HepG2 (cell line): ENCODE results near the gene CMTM2. TPM values are rescaled to one million over a fixed set of nuclear protein-coding genes. Genes with fewer than 3 reads are reported as not detected.

Source experiments
- CHCHD3 ChIP-seq: sonication (generic); formaldehyde crosslinking; IDR thresholded peaks from 2 replicates; pipeline ENCODE4 v1.8.0; 2022; ENCODE audit warnings: mild to moderate bottlenecking, missing genetic modification reagents, moderate library complexity
- GABPB1 ChIP-seq: IDR thresholded peaks from 2 replicates; pipeline ENCODE4 v1.6.1; 2016; ENCODE audit warnings: mild to moderate bottlenecking, missing genetic modification reagents, moderate library complexity, missing compliant biosample characterization
- GFI1 ChIP-seq: sonication (generic); formaldehyde crosslinking; IDR thresholded peaks from 2 replicates; pipeline ENCODE4 v1.5.0; 2020; ENCODE audit warnings: missing genetic modification reagents, mild to moderate bottlenecking, borderline replicate concordance
- GTF3A ChIP-seq: sonication (generic); formaldehyde crosslinking; conservative IDR thresholded peaks from 2 replicates; pipeline ENCODE4 v1.4.0; 2020; ENCODE audit warnings: mild to moderate bottlenecking, missing genetic modification reagents
- KDM1A ChIP-seq: IDR thresholded peaks from 2 replicates; pipeline ENCODE4 v1.6.1; 2016; ENCODE audit warnings: missing compliant biosample characterization
- KMT2B ChIP-seq: IDR thresholded peaks from 2 replicates; pipeline ENCODE4 v1.6.1; 2016; ENCODE audit warnings: missing genetic modification reagents, missing compliant biosample characterization
- MAFG ChIP-seq: sonication (generic); formaldehyde crosslinking; IDR thresholded peaks from 2 replicates; pipeline ENCODE4 v1.5.1; 2020; ENCODE audit warnings: mild to moderate bottlenecking, missing genetic modification reagents
- MAFK ChIP-seq, 2 experiments: IDR thresholded peaks in 1 of 2; conservative IDR thresholded peaks in 1 of 2; 2 replicates each; pipeline ENCODE4 v1.6.1; 2011; ENCODE audit warnings: improper control_type of control experiment in 2 of 2, low read length in 2 of 2
- MXD1 ChIP-seq: sonication (generic); formaldehyde crosslinking; IDR thresholded peaks from 2 replicates; pipeline ENCODE4 v1.4.0; 2020; ENCODE audit warnings: mild to moderate bottlenecking, missing genetic modification reagents
- SNRNP70 ChIP-seq: fragments of 200-400 bp; formaldehyde crosslinking; IDR thresholded peaks from 2 replicates; pipeline ENCODE4 v1.6.1; 2017; ENCODE audit warnings: mild to moderate bottlenecking, low read depth, low read length, moderate library complexity
- SOX5 ChIP-seq: IDR thresholded peaks from 2 replicates; pipeline ENCODE4 v1.6.1; 2016; ENCODE audit warnings: borderline replicate concordance
- ZMYM4 ChIP-seq: sonication (generic); formaldehyde crosslinking; IDR thresholded peaks from 2 replicates; pipeline ENCODE4 v1.8.1; 2023; ENCODE audit warnings: mild to moderate bottlenecking, missing genetic modification reagents
- ZNF17 ChIP-seq: sonication (generic); formaldehyde crosslinking; IDR thresholded peaks from 2 replicates; pipeline ENCODE4 v1.5.0; 2020; ENCODE audit warnings: mild to moderate bottlenecking, missing genetic modification reagents
- ZNF367 ChIP-seq: sonication (generic); formaldehyde crosslinking; IDR thresholded peaks from 2 replicates; pipeline ENCODE4 v1.4.0; 2020; ENCODE audit warnings: missing genetic modification reagents, borderline replicate concordance
- ZNF891 ChIP-seq: sonication (generic); formaldehyde crosslinking; IDR thresholded peaks from 2 replicates; pipeline ENCODE4 v1.5.0; 2020; ENCODE audit warnings: mild to moderate bottlenecking, missing genetic modification reagents
- polyA plus RNA-seq, 8 experiments: library from polyadenylated mRNA; depleted of rRNA in 3 of 8; stranded (reverse) in 7 of 8; unstranded in 1 of 8; fragments of >200 nt; fragmentation: Illumina TruSeq in 4 of 8; extraction: Trizol in 4 of 8; gene quantifications; 2 replicates each; pipeline versions ENCODE4 v1.2.1 to v1.2.3, GENCODE V29; 2011 to 2016; ENCODE audit warnings: low read depth in 4 of 8, missing spikeins in 1 of 8, mixed read lengths in 1 of 8; ENCODE audit not compliant: insufficient read depth in 1 of 8
- total RNA-seq, 5 experiments: library from RNA; depleted of rRNA; stranded (reverse); fragments of >200 nt; fragmentation: Illumina TruSeq; extraction: Trizol; gene quantifications; 2 replicates each; pipeline ENCODE4 v1.2.3, GENCODE V29; 2016; ENCODE audit warnings: low read depth in 1 of 5
- TF ChIP-seq, protein P1 (sequence below): sonication (generic); formaldehyde crosslinking; IDR thresholded peaks from 2 replicates; pipeline ENCODE4 v1.4.0; 2020; ENCODE audit warnings: mild to moderate bottlenecking, missing genetic modification reagents
- TF ChIP-seq, protein P2 (sequence below): IDR thresholded peaks from 2 replicates; pipeline ENCODE4 v1.6.1; 2012; ENCODE audit warnings: low read depth, low read length, improper control_type of control experiment
- TF ChIP-seq, protein P3 (sequence below): sonication (generic); formaldehyde crosslinking; IDR thresholded peaks from 2 replicates; pipeline ENCODE4 v1.4.0; 2020; ENCODE audit warnings: missing genetic modification reagents

CMTM2 gene
- total and polyA plus RNA-seq, 2 of the 13 experiments (the other 11 are each of a cell fraction or from before 2014, with no cell fraction given) = not detected

GRCh38 chr16:66603537-66604375, 24.5 kb downstream of the CMTM2 start (continued):
- TF ChIP-seq, protein P1, sequence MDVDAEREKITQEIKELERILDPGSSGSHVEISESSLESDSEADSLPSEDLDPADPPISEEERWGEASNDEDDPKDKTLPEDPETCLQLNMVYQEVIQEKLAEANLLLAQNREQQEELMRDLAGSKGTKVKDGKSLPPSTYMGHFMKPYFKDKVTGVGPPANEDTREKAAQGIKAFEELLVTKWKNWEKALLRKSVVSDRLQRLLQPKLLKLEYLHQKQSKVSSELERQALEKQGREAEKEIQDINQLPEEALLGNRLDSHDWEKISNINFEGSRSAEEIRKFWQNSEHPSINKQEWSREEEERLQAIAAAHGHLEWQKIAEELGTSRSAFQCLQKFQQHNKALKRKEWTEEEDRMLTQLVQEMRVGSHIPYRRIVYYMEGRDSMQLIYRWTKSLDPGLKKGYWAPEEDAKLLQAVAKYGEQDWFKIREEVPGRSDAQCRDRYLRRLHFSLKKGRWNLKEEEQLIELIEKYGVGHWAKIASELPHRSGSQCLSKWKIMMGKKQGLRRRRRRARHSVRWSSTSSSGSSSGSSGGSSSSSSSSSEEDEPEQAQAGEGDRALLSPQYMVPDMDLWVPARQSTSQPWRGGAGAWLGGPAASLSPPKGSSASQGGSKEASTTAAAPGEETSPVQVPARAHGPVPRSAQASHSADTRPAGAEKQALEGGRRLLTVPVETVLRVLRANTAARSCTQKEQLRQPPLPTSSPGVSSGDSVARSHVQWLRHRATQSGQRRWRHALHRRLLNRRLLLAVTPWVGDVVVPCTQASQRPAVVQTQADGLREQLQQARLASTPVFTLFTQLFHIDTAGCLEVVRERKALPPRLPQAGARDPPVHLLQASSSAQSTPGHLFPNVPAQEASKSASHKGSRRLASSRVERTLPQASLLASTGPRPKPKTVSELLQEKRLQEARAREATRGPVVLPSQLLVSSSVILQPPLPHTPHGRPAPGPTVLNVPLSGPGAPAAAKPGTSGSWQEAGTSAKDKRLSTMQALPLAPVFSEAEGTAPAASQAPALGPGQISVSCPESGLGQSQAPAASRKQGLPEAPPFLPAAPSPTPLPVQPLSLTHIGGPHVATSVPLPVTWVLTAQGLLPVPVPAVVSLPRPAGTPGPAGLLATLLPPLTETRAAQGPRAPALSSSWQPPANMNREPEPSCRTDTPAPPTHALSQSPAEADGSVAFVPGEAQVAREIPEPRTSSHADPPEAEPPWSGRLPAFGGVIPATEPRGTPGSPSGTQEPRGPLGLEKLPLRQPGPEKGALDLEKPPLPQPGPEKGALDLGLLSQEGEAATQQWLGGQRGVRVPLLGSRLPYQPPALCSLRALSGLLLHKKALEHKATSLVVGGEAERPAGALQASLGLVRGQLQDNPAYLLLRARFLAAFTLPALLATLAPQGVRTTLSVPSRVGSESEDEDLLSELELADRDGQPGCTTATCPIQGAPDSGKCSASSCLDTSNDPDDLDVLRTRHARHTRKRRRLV (CRISPR knock-in tag) = 0 out of 2 replicates have a peak, but pooled peaks have one; percentile 33
- TF ChIP-seq GABPB1 (CRISPR knock-in tag) = no peak; the same call in 1 of the 2 replicates
- TF ChIP-seq CHCHD3 (CRISPR knock-in tag) = no peak; the same call in 1 of the 2 replicates
- TF ChIP-seq MXD1 (CRISPR knock-in tag) = peak; percentile 25; the same call in 1 of the 2 replicates
- peak; percentile 12; the same call in 1 of the 2 replicates for TF ChIP-seq ZMYM4 (CRISPR knock-in tag)
- TF ChIP-seq GFI1 (CRISPR knock-in tag) = no peak
- TF ChIP-seq GTF3A (CRISPR knock-in tag) = no peak
- no peak for TF ChIP-seq ZNF17 (CRISPR knock-in tag)
- TF ChIP-seq ZNF891 = peak; percentile 84; the same call in 1 of the 2 replicates
- peak; percentile 32; the same call in 1 of the 2 replicates for TF ChIP-seq KMT2B (CRISPR knock-in tag)
- no peak for TF ChIP-seq MAFG
- no peak for TF ChIP-seq KDM1A (CRISPR knock-in tag)
- TF ChIP-seq SOX5 (CRISPR knock-in tag) = no peak; the same call in 1 of the 2 replicates
- no peak for TF ChIP-seq MAFK (conservative IDR thresholded peaks at IDR 0.05 in 1 of 2, IDR thresholded peaks at IDR 0.05 in 1 of 2; ENCODE audit: low read length in 2 of 2)
- TF ChIP-seq SNRNP70 = no peak
- TF ChIP-seq ZNF367 (CRISPR knock-in tag) = no peak
- TF ChIP-seq, protein P2, sequence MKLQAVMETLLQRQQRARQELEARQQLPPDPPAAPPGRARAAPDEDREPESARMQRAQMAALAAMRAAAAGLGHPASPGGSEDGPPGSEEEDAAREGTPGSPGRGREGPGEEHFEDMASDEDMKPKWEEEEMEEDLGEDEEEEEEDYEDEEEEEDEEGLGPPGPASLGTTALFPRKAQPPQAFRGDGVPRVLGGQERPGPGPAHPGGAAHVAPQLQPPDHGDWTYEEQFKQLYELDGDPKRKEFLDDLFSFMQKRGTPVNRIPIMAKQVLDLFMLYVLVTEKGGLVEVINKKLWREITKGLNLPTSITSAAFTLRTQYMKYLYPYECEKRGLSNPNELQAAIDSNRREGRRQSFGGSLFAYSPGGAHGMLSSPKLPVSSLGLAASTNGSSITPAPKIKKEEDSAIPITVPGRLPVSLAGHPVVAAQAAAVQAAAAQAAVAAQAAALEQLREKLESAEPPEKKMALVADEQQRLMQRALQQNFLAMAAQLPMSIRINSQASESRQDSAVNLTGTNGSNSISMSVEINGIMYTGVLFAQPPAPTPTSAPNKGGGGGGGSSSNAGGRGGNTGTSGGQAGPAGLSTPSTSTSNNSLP = no peak
- TF ChIP-seq, protein P3, sequence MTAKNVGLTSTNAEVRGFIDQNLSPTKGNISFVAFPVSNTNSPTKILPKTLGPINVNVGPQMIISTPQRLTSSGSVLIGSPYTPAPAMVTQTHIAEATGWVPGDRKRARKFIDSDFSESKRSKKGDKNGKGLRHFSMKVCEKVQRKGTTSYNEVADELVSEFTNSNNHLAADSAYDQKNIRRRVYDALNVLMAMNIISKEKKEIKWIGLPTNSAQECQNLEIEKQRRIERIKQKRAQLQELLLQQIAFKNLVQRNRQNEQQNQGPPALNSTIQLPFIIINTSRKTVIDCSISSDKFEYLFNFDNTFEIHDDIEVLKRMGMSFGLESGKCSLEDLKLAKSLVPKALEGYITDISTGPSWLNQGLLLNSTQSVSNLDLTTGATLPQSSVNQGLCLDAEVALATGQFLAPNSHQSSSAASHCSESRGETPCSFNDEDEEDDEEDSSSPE = no peak
